Measurements from ENCODE around the gene RPIA.
A peak's percentile ranks its signal among the peaks of the same experiment; 100 is the strongest.
"Not testable (repeated sequence)": the region's sequence is repeated elsewhere in the genome, so short reads cannot be mapped to it uniquely, and the experiment has no call there.

The RPIA gene

GRCh38 chr2:88736437-88736836, 45.0 kb downstream of the RPIA start:
- no peak for DNase-seq

GRCh38 chr2:88737385-88737784, 45.9 kb downstream of the RPIA start:
- DNase-seq, result no peak

- no peak for DNase-seq
Observed at GRCh38 chr2:88738271-88738670, 46.8 kb downstream of the RPIA start.

- DNase-seq, result peak; percentile 46
Observed at GRCh38 chr2:88739985-88740600, 48.6 kb downstream of the RPIA start.

DNA sequence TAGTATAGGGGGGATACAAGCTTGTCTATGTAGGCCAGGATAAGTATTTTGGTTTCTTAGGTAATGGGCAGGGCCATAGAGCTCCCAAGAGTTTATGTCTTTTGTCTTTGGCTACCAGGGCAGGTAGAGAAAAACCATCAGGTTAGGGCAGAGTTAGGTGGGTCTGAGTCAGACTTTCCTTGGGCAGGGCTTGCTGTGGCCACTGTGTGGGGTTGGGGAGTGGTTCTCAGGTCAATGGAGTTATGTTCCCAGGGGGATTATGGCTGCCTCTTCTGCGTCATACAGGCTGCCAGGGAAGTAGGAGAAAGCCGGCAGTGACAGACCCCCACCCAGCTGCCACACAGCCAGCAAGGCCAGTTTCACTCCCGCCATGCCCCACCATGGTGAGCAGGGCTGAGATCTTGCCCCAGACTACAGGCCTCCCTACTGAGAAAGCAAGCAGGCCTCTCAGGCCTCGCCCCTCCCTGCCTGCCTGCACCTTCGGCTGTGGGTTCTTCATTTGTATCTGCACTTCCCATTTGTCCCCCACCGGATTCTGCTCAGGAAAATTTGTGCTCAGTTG, 55.5 kb downstream of the RPIA start:
- DNase-seq, result no peak

DNA sequence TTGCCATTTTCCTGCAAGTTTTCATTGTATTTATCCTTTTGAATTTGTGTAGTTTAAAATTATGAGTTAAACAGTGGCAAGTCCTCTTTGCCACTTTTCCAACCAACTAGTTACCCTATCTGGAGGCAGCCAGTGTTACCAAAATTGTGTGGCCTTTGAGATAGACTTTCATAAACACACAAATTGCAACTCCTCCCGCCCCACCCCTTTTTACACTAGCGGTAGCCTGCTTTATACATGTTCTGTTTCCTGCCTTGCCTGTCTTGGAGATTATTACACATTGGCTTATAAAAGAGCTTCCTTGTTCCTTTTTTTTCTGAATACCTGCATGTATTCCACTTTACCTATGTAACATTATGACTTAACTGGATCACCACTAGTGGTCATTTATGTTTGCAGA, 56.5 kb downstream of the RPIA start:
- no peak for DNase-seq

- no peak for DNase-seq
Observed at GRCh38 chr2:88751768-88752167, 60.3 kb downstream of the RPIA start.

DNA sequence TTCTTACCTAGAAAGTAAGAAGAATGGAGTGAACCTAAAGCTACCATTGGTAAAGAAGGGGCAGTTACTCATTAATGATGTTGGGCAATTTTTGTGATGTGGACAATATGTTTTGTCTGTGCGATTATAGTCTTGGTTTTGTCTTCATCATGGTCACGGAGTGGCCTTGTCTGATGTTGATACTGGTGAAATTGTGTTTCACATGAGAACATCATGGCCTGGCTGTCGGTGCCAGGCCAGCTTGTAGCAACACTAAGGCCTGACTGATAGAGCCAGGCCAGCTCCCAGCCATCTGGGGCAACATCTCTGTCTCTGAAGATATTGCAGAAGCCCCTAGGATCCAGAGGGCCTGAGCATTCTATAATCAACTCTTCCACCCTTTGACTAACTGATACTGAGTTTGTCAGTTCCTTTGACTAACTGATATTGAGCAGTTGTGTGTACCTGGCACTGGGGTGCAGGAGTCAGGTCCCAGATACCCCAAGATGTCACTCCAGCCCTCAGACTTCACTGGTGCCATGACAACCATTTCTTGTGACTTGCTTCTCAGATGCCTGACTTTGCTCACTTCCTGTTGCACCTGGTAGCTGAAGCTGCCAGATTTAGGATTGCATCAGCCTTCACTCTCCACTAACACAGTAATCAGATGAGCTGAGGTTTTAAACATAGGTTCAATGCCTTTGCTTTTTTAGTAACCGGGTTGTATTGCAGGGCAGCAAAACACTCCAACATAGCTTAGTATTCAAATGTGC, 62.5 kb downstream of the RPIA start:
- DNase-seq, result no peak

DNA sequence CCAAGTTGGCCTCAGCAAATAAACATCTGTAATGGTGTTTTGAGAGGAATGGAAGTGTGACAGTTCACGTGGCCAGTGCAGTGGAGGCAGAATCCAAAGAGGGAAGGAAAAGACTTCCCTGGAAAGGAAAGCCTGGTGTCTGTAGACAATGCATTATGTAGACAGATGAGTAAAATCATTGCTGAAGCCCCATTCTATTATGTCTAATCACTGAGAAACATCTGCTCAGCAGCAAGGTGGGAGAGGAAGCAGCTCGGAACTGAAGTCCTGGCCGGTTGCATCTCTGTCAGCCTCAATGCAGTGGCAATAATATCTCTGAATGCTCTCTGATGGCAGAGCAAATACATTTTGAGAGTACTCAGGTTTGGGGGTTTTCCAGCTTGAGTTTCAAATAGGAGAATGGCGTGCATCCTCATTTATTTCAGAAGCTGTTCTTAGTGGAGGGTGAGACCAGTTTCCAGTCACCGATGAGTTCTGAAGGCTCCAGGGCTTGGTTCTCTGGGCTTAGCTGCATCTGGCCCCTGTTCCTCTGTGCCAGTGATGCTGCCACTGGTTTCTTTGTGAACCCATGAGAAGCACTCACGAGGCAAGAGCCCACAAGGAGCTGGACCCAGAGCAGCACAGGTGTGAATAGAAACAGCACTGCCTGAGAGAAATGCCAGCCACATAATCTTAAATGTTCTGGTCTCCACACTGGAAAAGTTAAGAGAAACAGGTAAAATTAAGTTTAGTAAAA, 63.3 kb downstream of the RPIA start:
- no peak for DNase-seq

- no peak for DNase-seq
Observed at GRCh38 chr2:88755836-88756235, 64.4 kb downstream of the RPIA start.

- no peak for DNase-seq
Observed at GRCh38 chr2:88757025-88757424, 65.6 kb downstream of the RPIA start.

- not testable (repeated sequence) for DNase-seq
Observed at GRCh38 chr2:88758702-88759101, 67.2 kb downstream of the RPIA start.

GRCh38 chr2:88760819-88761598, 69.5 kb downstream of the RPIA start:
- no peak for DNase-seq

DNA sequence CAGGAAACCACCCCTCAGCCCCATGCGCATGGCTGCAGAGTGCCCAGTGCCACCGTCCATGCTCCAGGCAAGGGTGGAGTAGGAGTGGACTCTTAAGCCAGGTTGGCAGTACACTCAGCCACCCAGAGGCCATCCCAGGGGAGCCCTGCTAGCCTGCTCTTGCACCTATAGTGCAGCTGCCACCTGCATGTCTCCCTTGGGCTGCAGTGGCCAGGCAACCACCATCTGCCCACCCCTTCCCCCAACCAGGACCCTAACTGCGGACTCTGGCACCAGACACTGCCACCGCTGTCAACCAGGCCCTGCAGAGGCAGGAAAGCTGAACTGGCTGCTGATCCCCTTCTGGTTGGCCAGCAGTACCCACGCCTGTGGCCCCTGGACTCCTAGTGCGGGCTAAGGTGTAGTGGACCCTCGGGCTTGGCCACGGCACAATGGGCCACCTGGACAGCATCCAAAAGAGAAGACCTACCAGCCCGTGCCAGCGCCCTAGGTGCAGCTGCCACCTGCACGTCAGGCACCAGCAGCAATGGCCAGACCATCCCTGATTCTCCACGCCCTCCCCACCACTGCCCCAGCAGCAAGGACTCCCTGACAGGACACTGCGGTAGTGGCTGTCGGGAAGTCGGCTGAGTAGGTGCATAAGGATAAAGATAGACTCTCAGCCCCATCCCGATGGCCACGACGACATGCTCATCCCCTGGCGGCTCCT, 72.8 kb downstream of the RPIA start:
- DNase-seq, result no peak

- DNase-seq, result no peak
Observed at GRCh38 chr2:88764850-88765153, 73.3 kb downstream of the RPIA start.

GRCh38 chr2:88765154-88765888, 73.8 kb downstream of the RPIA start:
- no peak for DNase-seq

- not testable (repeated sequence) for DNase-seq
Observed at GRCh38 chr2:88765889-88766481, 74.5 kb downstream of the RPIA start.

- no peak for DNase-seq
Observed at GRCh38 chr2:88770016-88770415, 78.5 kb downstream of the RPIA start.

GRCh38 chr2:88773233-88774028, 82.0 kb downstream of the RPIA start:
- DNase-seq, result not testable (repeated sequence)

DNA sequence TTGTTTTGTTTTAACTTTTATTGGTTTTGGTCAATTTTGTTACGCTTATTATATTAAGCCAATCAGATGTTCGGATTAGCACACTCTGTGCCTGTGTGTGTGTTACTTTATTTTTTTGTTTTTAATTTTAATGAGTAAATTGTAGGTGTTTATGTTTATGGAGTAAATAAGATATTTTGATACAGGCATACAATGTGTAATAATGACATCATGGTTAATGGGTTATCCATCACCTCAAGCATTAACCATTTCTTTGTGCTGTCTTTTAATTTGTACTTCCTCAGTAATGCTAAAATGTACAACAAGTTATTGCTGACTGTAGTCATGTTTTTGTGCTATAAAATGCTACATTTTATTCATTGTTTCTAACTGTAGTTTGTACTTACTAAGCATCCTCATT, 97.7 kb downstream of the RPIA start:
- DNase-seq, result not testable (repeated sequence)

Measured in T1000 (cell line).